ENCODE measurements around the gene NAGPA.
"Not testable (repeated sequence)": the region's sequence is repeated elsewhere in the genome, so short reads cannot be mapped to it uniquely, and the experiment has no call there.

The NAGPA gene

DNA sequence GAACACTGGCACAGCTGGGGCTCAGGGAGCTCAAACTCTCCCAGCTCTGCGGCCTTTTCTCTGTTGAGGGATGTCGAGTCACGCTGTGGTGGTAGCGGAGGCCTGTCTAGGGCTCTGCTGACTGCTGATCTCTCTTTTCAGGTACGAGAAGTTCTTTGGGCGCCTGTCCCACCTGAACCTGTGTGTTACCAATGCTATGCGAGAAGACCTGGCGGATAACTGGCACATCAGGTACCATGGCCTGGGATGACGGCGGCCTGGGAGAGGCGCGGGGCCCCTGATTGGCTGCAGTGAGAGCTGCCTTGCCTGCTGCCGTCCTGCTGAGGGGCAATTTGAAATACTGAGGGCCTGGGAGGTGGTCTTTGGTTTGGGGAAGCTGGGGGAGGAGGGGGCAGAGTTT lies 43.6 kb upstream of the NAGPA start:
- Histone ChIP-seq H3K4me3 (replicated peaks; ENCODE audit: insufficient read depth, low read length) (no peak overlapping the region), H3K27ac (replicated peaks) (no peak overlapping the region), H3K27me3 (ENCODE audit: insufficient read depth, poor library complexity, severe bottlenecking) (no peaks in the 10 kb centered on the region)
- no peak for TF ChIP-seq CTCF (IDR thresholded peaks at IDR 0.05; ENCODE audit: insufficient read depth, low read length)
- no peak for TF ChIP-seq GABPA (IDR thresholded peaks at IDR 0.05; ENCODE audit: low read depth)
- no peak for DNase-seq (ENCODE audit: low read depth in 1 of 2, low spot score in 1 of 2)

- Histone ChIP-seq H3K4me3 (replicated peaks; ENCODE audit: insufficient read depth, low read length) (no peak overlapping the region), H3K27ac (replicated peaks) (no peak overlapping the region), H3K27me3 (ENCODE audit: insufficient read depth, poor library complexity, severe bottlenecking) (no peaks in the 10 kb centered on the region)
- no peak for TF ChIP-seq SPI1 (IDR thresholded peaks at IDR 0.05; ENCODE audit: borderline replicate concordance, low read depth)
- no peak for DNase-seq (ENCODE audit: low read depth in 1 of 2, low spot score in 1 of 2)
Observed at GRCh38 chr16:5075637-5076036, 41.9 kb upstream of the NAGPA start.

- not testable (repeated sequence) for DNase-seq (ENCODE audit: low read depth in 1 of 2, low spot score in 1 of 2); H3K4me3 ChIP-seq (replicated peaks; ENCODE audit: insufficient read depth, low read length); H3K27ac ChIP-seq (replicated peaks); H3K27me3 ChIP-seq (ENCODE audit: insufficient read depth, poor library complexity, severe bottlenecking)
Observed at GRCh38 chr16:5073771-5074170, 40.0 kb upstream of the NAGPA start.

DNA sequence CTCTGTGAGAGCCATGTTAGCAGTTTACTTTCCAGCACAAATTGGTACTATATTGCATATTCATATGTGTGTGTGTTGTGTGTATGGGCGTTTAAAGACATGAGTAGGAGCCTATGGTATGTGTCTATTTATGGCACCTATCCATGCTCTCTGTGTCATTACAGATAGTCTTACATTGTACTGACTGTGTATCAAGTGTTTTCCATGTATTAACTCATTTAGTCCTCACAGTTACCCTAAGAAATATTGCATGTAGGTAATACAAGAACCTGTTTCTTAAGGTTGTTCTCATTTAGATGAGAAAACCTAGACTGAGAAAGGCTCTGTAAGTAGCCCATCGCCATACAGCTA lies 39.5 kb upstream of the NAGPA start:
- DNase-seq (ENCODE audit: low read depth in 1 of 2, low spot score in 1 of 2) = no peak
- H3K27me3 ChIP-seq (ENCODE audit: insufficient read depth, poor library complexity, severe bottlenecking) = no peaks in the 10 kb centered on the region
- no peak overlapping the region for H3K4me3 ChIP-seq (replicated peaks; ENCODE audit: insufficient read depth, low read length)
- no peak overlapping the region for H3K27ac ChIP-seq (replicated peaks)
- no peak for TF ChIP-seq CTCF (IDR thresholded peaks at IDR 0.05; ENCODE audit: insufficient read depth, low read length)
- TF ChIP-seq REST (IDR thresholded peaks at IDR 0.05; ENCODE audit: insufficient replicate concordance, low read depth) = no peak
- TF ChIP-seq POLR2AphosphoS5 (IDR thresholded peaks at IDR 0.05; ENCODE audit: low read depth) = no peak
- TF ChIP-seq GABPA (IDR thresholded peaks at IDR 0.05; ENCODE audit: low read depth) = no peak
- TF ChIP-seq SPI1 (IDR thresholded peaks at IDR 0.05; ENCODE audit: borderline replicate concordance, low read depth) = no peak

DNA sequence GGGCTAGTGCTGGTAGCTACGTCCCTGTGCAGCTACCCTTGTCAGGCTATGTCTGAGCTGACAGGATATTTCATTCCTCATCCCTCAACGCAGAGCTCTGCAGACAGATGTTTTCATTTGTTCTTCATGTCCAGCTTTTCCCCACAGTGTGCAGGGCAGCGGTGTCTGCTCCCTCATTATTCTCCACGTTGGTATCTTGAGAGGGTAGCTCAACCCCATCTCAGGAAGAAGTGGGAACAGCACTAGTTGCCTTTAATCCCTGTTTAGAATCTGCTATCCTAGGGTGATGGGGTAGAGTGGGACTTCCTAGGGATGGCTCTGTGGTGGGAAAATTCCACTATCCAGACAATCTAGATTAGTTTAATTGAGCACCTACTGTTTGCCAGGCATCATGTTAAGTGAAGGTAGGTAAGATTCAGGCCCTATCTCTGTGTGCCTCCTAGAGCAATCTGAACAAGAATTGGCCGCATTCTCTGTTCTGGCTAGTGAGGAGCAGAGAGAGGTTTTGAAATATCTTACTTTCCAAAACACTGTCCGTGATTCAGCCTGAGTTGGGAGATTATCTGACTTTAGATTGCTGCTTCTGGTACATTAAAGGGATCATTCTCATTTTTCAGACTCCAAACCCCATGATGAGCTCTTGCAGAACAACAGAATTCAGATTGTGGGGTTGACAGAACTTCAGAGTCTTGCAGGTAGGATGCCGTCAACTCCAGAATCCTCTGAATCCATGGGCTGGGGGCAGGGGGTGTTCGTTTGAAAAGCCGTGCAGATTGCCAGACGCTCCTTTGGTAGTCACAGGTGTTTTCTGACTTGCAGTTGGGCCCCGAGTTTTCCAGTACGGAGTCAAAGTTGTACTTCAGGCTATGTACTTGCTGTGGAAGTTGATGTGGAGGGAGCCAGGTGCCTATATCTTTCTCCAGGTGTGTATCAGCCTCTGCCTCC lies 38.9 kb upstream of the NAGPA start:
- no peak for DNase-seq (ENCODE audit: low read depth in 1 of 2, low spot score in 1 of 2)
- H3K27ac ChIP-seq (replicated peaks) = peak overlapping the region; percentile 81
- TF ChIP-seq REST (IDR thresholded peaks at IDR 0.05; ENCODE audit: insufficient replicate concordance, low read depth) (no peak), GABPA (IDR thresholded peaks at IDR 0.05; ENCODE audit: low read depth) (no peak), CTCF (IDR thresholded peaks at IDR 0.05; ENCODE audit: insufficient read depth, low read length) (no peak), POLR2AphosphoS5 (IDR thresholded peaks at IDR 0.05; ENCODE audit: low read depth) (no peak), SPI1 (IDR thresholded peaks at IDR 0.05; ENCODE audit: borderline replicate concordance, low read depth) (no peak)
- no peaks in the 10 kb centered on the region for H3K27me3 ChIP-seq (ENCODE audit: insufficient read depth, poor library complexity, severe bottlenecking)
- peak overlapping the region; percentile 78 for H3K4me3 ChIP-seq (replicated peaks; ENCODE audit: insufficient read depth, low read length)
